ENCODE measurements around the gene CBFA2T2. TPM values are rescaled to one million over a fixed set of nuclear protein-coding genes. Genes with fewer than 3 reads are reported as not detected.

Gene CBFA2T2
- total RNA-seq, 1 experiment from 2014 or later = 7.7 TPM

DNA sequence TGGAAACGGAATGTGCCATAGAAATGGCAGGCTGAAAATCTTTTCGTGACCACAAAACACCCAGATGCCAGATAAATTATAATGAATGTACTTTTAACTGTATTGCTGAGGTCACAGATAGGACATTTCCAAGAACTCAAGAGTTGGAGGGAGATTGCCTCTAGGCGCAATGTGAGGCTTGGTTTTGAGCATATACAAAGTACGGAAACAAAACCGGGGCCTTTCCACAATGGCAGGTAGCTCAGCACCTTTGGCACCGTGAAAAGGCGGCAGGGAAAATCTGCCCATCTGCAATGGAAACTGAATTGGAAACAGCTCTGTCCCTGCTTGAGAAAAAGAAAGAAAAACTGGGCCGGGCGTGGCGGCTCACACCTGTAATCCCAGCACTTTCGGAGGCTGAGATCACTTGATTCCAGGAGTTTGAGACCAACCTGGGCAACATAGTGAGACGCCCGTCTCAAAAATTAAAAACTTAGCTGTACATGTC lies 161.7 kb downstream of the CBFA2T2 start:
- peak; percentile 36 for DNase-seq (ENCODE audit: low read depth)

DNA sequence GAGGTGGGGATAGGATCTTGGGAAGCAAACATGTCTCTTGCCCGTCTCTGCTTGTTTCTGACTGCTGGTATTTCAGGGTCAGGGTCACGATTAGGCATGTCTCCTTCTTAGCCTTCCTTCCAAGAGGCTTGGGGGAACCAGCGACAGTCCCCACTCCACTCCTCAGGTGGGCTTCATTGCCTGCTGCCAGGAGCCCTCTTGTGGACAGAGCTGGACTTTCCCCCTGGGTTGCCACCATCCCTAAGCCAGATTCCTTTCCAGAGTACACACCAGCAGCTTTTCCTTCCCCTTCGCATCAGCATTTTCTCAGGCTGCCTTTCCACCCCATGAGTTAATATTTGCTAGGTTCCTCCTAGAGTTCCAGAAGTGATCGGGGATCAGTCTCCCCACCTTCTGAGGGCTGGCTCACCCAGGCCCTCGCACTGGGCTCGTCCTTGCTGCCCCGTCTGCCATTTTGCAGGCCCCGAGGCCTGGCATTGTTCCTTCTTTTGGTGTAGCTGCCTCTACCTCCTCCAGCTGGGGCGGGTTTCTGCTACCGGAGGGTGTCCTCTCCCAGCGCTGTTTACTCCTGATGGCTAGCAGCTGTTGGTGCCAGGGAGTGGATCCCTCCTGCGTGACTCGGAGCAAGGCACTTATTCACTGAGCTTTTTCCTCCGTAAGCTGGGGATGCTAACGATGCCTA lies 163.5 kb downstream of the CBFA2T2 start:
- DNase-seq (ENCODE audit: low read depth) = peak; percentile 74

DNA sequence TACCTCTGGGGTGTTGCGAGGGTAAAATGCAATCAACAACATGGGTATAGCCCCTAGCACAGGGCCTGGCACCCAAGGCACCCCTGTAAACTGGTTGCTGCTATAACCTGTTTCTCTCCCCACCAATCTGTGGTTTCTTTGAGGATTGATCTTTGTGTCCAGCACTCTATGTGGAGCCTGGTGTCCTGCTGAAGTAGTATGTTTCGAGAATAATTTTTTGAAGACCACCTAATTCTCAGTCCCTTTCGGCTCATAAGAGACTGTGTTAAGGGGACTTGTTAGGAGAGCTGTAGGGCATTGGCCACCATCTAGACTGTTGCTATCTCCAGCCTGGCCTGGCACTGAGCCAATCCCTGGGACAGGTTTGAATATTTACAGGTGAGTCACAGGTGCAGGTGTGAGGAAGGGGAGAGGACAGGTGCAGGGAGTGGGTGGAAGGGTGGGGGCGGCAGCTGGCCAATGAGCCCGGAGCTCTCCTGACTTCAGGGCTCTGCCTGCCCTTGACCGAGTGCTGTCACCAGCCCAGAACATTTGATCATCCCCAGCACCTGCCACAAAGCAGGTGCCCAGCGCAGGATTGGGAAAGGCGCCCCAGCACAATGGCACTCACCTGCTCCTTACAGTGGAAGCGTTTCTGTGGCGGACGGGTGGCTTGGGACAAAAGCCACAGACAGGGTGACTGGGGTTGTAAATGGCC lies 164.2 kb downstream of the CBFA2T2 start:
- DNase-seq (ENCODE audit: low read depth) = no peak

DNA sequence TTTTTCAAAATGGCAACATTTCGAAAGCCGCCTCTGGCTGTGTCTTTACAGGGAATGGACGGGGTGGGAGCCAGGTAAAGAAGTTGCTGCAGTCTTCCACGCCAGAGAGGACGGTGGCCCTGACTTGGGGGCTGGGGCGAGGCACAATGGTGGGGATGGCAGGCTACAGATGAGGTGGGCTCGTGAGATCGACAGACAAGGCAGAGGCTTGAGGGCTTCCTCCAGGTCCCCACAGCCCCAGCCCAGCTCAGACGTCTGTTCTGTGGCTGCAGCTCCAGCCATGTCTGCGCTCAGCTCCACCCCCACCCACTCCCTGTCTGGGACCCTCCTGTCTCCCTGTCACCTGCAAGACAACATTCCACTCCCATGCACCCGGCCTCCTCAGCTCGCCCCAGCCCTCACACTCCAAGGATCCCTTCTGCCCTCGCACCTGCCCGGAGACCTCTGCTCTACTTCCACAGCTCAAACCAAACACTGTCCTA lies 164.8 kb downstream of the CBFA2T2 start:
- no peak for DNase-seq (ENCODE audit: low read depth)

DNA sequence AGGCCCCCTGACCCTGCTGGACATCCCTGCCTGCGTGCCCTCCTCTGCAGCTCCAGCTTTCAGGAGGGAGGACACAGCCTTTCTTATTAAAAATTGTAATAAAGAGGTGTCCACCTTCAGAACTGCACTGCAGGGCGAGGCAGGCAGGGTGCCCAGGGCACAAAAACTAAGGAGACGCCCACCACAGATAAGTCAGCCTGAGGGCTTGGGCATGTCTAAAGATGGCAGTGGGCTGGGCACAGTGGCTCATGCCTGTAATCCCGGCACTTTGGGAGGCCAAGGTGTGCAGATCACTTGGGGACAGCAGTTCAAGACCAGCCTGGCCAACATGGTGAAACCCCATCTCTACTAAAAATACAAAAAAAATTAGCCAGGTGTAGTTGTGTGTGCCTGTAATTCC lies 165.3 kb downstream of the CBFA2T2 start:
- DNase-seq (ENCODE audit: low read depth) = no peak

DNA sequence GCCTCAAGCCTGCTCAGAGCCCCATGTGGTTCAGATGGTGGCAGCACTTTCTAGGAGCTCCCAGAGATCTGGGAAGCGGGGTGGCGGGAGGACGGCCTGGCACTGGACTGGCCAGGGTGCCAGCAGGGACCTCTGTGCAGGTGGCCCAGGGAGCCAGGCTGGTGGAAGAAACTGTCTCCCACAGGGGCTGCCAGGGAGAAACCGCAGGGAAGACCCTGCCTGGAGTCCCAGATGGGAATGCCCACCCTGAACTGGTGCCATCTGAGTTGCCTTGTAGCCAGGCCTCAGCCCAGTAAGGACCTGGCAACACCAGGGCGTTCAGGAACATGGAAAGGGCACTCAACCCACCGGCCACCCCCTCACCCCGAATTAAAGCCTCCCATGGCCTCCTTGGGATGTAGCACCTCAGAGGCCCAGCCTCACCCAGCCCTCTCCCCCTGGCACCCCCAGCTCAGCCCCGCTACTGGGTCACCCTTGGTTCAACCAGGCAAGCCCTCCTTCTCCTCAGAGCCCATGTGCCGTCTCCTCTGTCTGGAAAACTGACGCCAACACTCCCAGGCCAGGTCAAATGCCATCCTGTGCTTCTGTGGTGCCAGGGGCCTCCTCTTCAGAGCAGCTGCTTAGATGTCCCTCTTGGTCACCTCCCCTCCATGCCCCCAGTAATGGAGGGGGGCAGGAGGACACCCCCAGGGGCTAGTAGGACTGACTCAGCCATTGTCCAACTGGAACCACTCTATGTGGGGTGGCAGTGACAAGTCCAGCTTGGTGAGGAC lies 166.3 kb downstream of the CBFA2T2 start:
- no peak for DNase-seq (ENCODE audit: low read depth)

DNA sequence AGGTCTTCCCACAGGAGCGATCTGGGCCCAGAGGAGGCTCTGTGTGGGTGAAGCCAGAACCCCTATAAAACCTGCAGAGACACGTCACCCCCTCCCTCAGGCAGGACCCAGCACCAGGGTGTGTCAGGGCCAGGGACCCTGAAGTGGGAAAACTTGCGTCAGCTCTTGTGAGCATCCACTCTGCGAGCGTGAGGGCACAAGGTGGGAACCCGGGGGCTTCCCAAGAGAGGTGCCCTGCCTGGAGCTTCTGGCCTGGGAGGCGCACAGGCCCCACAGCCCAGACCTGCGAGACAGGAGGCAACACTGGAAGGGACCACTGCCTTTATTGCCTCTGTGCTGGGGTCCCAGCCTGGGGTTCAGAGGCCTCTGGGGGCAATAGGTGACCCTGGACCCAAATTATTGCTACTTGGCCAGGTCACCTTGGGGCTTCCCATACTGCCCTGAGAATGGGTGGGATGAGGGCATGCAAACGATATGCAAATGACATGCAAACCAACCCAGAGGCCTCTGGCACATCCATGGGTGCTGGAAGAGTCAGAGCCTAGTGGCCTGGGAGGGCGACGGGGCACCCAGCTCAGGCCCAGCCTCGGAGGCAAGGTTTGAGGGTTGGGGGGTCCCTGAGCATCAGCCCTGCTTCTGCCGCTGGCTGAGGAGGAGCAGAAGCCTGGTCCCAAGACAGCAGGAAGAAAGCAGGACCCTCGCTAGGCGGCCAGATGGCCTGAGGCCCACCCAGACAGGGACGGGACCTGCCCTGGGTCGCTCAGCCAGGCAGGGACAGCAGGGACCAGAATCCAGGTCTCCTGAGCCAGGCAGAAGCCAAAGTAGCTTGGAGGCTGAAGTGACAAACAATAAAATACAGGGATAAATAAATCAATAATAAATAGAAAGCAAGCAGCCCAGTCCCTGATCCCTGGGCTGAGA lies 167.1 kb downstream of the CBFA2T2 start:
- DNase-seq (ENCODE audit: low read depth) = no peak

DNA sequence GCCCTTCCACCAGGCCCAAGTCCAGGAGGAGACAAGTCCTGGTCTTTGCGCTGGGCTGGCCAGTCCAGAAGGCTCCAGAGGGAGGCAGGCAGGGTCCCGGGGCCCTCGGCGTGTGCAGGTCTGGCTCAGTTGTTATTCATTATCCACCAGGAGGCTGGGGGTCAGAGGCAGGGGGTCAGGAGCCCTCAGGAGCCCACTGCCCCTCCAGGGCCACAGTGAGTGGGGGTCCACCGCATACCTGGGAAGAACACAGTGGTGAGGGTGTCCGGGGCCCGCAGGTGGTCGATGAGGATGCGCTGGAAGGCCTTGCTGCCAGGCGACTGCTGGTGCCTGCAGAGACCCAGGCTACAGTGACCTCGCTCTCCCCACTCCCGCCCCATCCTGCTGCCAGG lies 167.8 kb downstream of the CBFA2T2 start:
- no peak for DNase-seq (ENCODE audit: low read depth)

DNA sequence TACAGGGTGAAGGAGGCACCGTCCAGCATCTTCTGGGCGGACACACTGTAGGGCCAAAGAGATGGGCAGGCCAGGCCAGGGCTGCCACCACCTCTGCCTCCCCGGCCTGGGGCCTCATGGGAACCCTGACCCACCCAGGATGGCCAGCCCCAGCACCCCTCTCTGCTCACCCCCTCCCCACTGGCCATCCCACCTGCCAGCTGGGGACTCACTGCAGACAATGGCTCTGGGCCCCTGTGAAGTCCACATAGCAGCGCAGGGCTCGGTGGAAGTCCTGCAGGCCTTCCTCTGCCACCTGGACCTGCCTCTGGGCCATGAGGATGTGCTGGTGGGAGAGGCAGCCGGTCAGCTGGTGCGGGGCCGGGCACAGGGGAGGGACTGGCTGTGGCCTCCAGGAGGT lies 168.6 kb downstream of the CBFA2T2 start:
- DNase-seq (ENCODE audit: low read depth) = no peak

DNA sequence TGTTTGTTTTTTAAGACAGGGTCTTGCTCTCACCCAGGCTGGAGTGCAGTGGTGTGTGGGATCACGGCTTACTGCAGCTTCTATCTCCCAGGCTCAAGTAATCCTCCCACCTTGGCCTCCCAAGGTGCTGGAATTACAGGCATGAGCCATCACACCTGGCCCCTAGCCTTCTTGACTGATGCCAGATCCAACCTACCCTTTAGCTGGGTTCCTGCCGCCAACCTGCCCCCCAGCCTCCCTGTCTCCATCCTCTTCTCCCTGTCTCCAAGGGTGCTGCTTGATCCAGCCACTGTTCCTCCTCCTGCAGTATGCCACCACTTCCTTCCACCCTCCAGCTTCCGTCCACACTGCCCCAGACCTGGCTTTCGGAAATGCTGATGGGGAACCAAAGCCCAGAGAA lies 169.0 kb downstream of the CBFA2T2 start:
- DNase-seq (ENCODE audit: low read depth) = no peak

DNA sequence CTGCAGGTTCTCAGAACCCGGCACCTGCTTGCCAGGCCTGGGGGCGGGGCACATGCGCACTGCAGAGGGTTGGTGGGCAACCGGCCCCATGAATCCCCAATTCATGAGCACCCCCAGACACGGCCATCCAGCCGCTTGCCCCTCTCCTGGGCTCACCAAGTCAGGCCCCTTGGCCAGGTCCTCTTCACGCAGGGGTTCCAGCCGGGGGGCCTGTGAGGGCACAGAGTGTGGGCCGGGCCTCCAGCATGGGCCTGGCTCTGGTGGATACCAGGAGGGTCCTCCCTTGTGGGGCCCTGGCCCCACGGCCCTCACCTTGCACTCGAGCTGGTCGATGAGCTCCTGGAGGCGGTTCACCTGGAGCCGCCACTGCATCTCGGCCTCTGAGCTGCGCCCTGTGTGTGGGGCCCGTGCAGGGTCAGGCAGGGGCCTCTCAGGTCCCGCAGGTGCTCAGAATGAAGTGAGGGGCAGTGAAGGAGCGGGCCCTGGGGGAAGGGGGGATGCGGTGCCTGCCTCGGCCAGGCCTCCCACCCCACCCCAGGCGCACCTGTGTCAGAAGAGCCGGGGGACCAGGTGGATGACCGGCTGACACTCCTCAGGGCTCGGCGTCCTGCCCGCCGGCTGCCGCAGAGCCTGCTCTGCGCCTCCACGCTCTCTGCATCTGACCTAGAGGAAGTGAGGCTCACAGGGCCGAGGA lies 169.6 kb downstream of the CBFA2T2 start:
- no peak for DNase-seq (ENCODE audit: low read depth)

DNA sequence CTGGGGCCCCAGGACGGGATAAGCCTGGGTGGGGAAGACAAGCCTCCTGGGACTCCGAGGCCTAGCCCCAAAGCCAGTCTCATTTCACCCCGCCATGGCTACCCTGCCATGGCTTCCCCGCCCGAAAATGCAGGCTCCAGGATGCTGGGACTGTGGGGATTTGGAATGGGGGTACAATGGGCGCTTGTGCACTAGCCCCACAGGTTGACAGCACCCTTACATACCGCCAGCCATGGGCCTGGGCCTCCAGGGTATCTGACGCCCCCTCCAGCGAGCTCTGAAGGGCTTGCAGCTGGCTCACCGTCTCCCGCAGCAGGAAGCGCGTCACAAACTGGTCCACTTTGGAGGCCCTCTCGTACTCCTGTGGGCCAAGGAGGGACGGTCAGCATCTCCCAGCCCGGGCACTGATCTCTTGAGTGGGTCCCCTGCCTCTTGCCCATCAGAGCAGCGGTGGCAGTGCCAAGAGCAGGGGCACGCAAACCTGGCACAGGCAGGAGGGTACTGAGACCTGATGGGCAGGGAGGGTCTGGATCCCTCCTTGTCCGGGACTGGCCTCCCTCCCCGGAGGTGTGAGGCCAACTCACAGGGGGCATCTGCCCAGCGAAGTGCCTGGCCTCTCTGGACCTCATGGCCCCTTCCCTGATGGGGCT lies 170.3 kb downstream of the CBFA2T2 start:
- no peak for DNase-seq (ENCODE audit: low read depth)

DNA sequence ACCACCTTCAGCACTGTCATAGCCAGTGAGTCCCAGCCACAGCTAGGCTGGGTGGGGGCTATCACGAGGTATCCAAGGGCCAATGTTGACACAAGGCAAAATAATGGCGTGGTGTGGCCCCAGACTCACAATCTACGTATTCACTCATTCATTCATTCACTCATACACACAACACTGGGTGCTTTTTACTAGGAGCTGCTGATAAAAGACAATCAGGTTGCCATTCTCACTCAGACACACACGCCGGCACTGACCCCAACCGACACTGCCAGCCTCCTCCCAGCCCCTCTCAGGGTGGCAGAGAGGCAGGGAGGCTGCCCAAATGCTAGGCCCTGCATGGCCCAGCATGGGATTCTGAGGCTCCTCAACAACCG lies 170.8 kb downstream of the CBFA2T2 start:
- DNase-seq (ENCODE audit: low read depth) = no peak

DNA sequence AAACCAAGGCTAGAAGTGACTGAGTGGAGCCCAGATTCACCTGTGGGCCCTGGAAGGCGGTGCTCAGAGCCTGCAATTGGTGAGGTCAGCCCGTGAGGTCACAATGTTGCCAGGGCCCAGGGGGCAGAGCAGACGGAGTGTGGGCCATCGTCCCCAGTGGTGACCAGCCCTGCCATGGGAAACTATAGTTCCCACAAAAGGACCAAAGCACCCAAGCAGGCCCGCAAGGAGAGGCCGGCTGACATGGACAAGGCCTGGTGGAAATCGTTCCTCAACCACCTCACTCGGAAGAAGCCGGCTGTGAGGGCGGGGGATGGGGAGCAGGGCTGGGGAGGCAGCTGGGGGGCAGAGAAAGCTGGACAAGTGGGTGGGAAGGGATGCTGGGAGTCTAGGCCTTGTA lies 172.3 kb downstream of the CBFA2T2 start, which contains the start of gene C20orf144:
Gene C20orf144, plus strand, starts transcription at position 156 of the 400 bp plus-strand sequence. Its CDS starts 19 bp downstream, at position 175.
- no peak for DNase-seq (ENCODE audit: low read depth)

DNA sequence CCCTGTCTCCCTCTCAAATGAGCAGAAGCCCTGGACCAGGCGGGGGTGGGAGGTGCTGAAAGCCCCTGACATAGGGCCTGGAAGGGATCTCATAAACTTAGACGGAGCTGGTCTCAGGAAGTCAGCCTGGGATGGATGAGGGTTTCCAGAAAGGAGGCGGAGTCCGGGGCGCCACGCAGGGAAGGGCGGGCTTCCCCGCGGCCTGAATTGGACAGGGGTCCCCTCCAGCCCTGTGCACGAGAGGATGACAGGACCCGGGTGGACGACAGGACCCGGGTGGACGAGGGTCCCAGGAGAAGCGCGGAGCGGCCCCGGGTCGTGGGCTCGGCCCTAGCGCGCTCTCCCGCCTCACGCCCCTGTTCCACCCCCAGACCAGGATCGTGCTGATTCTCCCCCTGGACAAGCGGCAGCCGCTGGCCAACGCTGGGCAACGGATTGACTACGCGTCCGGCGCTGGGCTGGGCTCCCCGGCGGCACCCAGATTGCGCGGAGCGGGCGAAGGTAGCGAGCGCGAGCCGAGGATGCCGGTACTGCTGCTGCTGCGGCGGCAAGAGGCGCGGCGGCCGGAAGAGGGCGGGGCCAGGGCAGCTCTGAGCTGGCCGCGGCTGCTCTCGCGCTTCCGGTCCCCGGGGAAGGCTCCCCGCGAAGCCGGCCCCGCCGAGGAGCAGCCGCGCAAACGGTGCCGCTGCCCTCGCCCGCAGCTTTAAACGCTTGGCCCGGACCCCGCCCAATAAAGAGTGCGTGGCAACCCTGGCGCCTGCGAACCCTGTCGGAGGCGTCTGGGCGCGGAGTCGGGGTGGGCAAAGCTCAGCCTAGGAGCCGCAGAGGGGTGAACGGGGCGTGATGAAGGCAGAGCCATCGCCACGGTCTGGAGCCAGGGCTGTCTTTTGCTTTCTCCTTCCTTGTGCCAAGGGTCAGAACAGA lies 173.5 kb downstream of the CBFA2T2 start:
- peak; percentile 84 for DNase-seq (ENCODE audit: low read depth)

DNA sequence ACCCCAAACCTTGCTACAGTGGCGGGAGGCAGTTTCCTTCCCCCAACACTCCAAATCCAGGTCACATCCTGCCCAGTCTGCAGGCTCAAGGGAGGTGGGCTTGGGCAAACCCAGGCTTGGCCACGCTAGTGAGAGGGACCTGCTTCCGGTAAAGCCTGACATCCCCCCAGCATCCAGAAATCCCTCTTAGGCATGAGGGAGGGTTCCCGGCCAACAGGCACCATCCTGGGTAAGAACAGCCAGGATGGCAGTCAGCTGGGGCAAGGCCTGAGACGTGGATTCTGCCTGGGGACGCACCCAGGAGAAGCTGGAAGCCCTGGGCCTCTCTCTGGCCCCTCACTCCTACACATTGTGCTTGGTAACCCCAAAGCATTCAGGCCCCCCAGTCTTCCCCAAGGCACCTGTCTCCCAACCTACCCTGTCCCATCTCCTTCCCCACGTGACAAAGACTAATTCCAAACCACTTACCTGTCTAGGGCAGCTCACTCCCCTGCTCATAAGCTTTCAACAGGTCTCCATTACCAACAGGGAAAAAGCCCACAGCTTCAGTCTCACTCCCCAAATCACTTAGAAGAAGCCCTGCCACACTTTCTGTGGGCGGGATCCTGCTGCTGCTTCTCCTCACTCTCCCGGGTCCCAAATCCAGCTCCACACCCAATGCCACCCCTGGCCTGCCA lies 174.3 kb downstream of the CBFA2T2 start:
- no peak for DNase-seq (ENCODE audit: low read depth)

DNA sequence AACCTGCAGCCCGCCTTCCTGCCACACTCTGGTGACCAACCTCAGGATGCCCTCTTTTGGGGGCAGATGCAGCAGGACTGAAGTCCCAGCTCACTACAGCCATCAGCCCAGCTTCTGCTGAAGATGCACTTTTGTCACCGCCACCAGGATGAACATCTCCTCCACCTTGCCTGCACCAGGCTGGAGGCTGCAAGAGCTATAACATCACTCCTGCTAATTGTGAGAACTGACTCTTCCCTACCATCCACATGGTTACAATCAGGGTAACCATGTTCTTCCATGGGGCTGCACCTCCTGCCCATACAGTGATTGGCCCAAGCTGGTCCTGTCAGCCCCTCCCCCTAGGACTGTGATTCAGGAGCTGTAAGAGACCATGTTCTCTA lies 174.9 kb downstream of the CBFA2T2 start:
- DNase-seq (ENCODE audit: low read depth) = no peak
